RPMI8226 (cell line): Measurements from ENCODE around the gene ARHGAP11A.

Source experiments
- DNase-seq: peaks from one replicate; pipeline ENCODE4 v3.0.0-alpha.2; 2015

The ARHGAP11A gene

DNA sequence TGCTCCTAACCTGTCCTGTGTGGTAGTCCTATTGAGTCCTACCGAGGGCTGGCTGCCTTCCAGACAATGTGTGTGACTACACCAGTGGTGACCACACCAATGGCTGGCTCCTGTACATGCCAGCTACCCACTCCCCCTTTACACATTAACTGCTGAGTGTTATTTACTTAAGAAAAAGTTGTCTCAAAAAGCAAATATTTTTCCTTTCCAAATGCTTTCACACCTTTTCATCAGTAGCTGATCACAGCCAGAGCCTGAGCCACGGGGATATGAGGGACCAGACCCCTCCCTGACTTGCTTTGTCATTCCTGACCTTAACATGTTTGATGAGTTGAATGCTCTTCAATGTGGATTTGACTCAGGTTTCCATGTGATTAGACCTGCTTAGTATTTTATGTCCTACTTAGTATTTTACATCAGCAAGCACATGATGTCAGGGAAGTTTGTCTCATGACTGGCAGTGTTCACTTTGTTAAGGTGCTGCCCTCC, 72.9 kb downstream of the ARHGAP11A start:
- no peak for DNase-seq
